ENCODE measurements around the gene SMIM38.

The SMIM38 gene

DNA sequence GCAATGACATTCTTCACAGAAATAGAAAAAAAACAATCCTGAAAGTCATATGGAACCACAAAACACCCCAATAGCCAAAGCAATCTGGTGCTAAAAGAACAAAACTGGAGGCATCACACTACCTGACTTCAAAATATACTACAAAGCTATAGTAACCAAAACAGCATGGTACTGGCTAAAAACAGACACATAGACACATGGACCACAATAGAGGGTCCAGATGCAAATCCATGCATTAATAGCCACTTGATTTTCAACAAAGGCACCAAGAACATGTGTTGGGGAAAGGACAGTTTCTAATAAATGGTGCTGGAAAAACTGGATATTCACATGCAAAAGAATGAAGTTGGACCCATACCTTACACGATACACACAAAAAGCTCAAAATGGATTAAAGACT lies 27.9 kb upstream of the SMIM38 start:
- TF ChIP-seq, protein P1, sequence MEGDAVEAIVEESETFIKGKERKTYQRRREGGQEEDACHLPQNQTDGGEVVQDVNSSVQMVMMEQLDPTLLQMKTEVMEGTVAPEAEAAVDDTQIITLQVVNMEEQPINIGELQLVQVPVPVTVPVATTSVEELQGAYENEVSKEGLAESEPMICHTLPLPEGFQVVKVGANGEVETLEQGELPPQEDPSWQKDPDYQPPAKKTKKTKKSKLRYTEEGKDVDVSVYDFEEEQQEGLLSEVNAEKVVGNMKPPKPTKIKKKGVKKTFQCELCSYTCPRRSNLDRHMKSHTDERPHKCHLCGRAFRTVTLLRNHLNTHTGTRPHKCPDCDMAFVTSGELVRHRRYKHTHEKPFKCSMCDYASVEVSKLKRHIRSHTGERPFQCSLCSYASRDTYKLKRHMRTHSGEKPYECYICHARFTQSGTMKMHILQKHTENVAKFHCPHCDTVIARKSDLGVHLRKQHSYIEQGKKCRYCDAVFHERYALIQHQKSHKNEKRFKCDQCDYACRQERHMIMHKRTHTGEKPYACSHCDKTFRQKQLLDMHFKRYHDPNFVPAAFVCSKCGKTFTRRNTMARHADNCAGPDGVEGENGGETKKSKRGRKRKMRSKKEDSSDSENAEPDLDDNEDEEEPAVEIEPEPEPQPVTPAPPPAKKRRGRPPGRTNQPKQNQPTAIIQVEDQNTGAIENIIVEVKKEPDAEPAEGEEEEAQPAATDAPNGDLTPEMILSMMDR (IDR thresholded peaks at IDR 0.05; ENCODE audit: low read depth, low read length, missing control alignments), result no peak
- in situ Hi-C loops (cut with HindIII; ENCODE audit: low sequenced_read_pairs), result no loop called here

GRCh38 chr11:69129053-69129452 lies 26.7 kb upstream of the SMIM38 start:
- in situ Hi-C loops (cut with HindIII; ENCODE audit: low sequenced_read_pairs), result no loop called here
- TF ChIP-seq, protein P1 (IDR thresholded peaks at IDR 0.05; ENCODE audit: low read depth, low read length, missing control alignments), result no peak
- H3K4me3 ChIP-seq (ENCODE audit: low read depth, low read length), result no peak overlapping the region
- no peak for DNase-seq (ENCODE audit: low read depth)

More for the DNA sequence above, 27.9 kb upstream of the SMIM38 start:
- DNase-seq (ENCODE audit: low read depth), result no peak
- no peak overlapping the region for H3K4me3 ChIP-seq (ENCODE audit: low read depth, low read length)

GRCh38 chr11:69129647-69130046 lies 26.1 kb upstream of the SMIM38 start:
- in situ Hi-C loops (cut with HindIII; ENCODE audit: low sequenced_read_pairs), result no loop called here
- no peak for DNase-seq (ENCODE audit: low read depth)
- TF ChIP-seq, protein P1 (IDR thresholded peaks at IDR 0.05; ENCODE audit: low read depth, low read length, missing control alignments), result no peak
- H3K4me3 ChIP-seq (ENCODE audit: low read depth, low read length), result no peak overlapping the region

- DNase-seq (ENCODE audit: low read depth), result no peak
- no peak overlapping the region for H3K4me3 ChIP-seq (ENCODE audit: low read depth, low read length)
- in situ Hi-C loops (cut with HindIII; ENCODE audit: low sequenced_read_pairs), result no loop called here
- TF ChIP-seq, protein P1 (IDR thresholded peaks at IDR 0.05; ENCODE audit: low read depth, low read length, missing control alignments), result no peak
These were observed 25.1 kb upstream of the SMIM38 start for GRCh38 chr11:69130654-69131053.

DNA sequence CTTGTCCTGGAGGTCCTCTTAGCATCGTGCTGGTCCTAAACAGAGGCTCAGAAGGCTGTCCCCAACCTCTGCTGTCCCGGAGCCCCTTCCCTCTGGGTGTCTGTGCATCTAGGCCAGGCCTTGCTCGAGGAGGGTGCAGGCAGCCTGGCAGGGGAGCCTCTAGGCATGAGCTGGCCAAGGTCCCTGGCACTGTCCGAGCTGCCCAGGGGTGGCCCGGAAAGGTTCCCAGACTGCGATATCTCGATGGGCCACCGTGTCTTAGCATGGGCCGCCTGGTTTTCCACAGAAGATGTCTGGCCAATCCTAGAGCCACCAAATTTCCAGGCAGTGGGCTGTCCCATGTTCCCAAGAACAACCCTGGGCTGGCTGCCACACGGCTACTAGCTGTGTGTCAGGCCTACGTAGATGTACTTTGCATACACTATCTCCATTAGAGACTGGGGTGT lies 24.6 kb upstream of the SMIM38 start:
- in situ Hi-C loops (cut with HindIII; ENCODE audit: low sequenced_read_pairs), result no loop called here
- H3K4me3 ChIP-seq (ENCODE audit: low read depth, low read length), result no peak overlapping the region
- TF ChIP-seq, protein P1 (IDR thresholded peaks at IDR 0.05; ENCODE audit: low read depth, low read length, missing control alignments), result no peak
- DNase-seq (ENCODE audit: low read depth), result no peak

DNA sequence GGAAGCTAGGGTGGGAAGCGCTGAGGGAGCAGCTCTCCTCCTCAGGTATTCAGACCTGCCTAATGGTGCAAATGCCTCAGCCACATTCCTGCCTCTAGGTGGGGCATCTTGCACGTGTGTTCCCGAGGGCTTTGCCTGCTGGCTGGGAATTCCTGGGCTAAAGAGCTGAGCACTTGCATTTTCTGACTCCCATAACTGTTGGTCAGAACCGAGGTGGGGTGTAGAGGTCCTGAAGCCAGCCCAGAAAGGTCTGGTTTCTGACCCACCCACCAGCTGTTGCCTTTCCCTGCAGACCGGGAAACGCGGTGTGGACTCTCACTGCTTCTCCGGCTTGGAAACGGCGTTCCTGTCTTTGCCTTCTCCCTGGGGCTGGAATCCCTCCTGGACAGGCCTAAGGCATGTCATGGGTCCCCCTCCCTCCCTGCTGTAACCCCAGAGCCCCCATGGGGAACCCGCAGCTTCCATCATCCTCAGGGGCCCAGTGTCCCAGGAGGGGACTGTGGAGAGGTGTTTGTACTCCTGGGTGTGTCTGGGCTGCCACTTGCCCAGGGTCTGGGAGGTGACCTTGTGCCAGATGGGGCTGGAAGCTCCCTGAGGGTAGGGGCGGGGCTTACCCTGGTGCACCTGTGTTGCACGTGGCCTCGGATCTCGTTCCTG lies 24.0 kb upstream of the SMIM38 start:
- in situ Hi-C loops (cut with HindIII; ENCODE audit: low sequenced_read_pairs), result no loop called here
- DNase-seq (ENCODE audit: low read depth), result peak; percentile 66
- TF ChIP-seq, protein P1 (IDR thresholded peaks at IDR 0.05; ENCODE audit: low read depth, low read length, missing control alignments), result peak; percentile 90
- H3K4me3 ChIP-seq (ENCODE audit: low read depth, low read length), result no peak overlapping the region

Measured in astrocyte of the cerebellum (primary cell).